Measurements from ENCODE around the gene GPANK1.
A peak's percentile ranks its signal among the peaks of the same experiment; 100 is the strongest.

The GPANK1 gene

GRCh38 chr6:31690231-31691077, 25.7 kb upstream of the GPANK1 start:
- no peak overlapping the region for H3K27ac ChIP-seq (replicated peaks)

GRCh38 chr6:31689249-31690110, 24.7 kb upstream of the GPANK1 start:
- TF ChIP-seq GABPA (IDR thresholded peaks at IDR 0.05; ENCODE audit: low read depth) (no peak), CTCF (IDR thresholded peaks at IDR 0.05; ENCODE audit: insufficient read depth, low read length) (peak; percentile 35)
- H3K27me3 ChIP-seq (ENCODE audit: insufficient read depth, poor library complexity, severe bottlenecking), result no peaks in the 10 kb centered on the region
- H3K27ac ChIP-seq (replicated peaks), result no peak overlapping the region
- no peak overlapping the region for H3K4me3 ChIP-seq (replicated peaks; ENCODE audit: insufficient read depth, low read length)
- no peak for DNase-seq (ENCODE audit: low read depth in 1 of 2, low spot score in 1 of 2)

More at GRCh38 chr6:31690231-31691077, 25.7 kb upstream of the GPANK1 start:
- Histone ChIP-seq H3K27me3 (ENCODE audit: insufficient read depth, poor library complexity, severe bottlenecking) (no peaks in the 10 kb centered on the region), H3K4me3 (replicated peaks; ENCODE audit: insufficient read depth, low read length) (no peak overlapping the region)
- no peak for DNase-seq (ENCODE audit: low read depth in 1 of 2, low spot score in 1 of 2)
- TF ChIP-seq CTCF (IDR thresholded peaks at IDR 0.05; ENCODE audit: insufficient read depth, low read length) (no peak), GABPA (IDR thresholded peaks at IDR 0.05; ENCODE audit: low read depth) (no peak), REST (IDR thresholded peaks at IDR 0.05; ENCODE audit: insufficient replicate concordance, low read depth) (no peak), POLR2AphosphoS5 (IDR thresholded peaks at IDR 0.05; ENCODE audit: low read depth) (no peak), SPI1 (IDR thresholded peaks at IDR 0.05; ENCODE audit: borderline replicate concordance, low read depth) (no peak)

GRCh38 chr6:31687860-31688693, 23.3 kb upstream of the GPANK1 start:
- Histone ChIP-seq H3K4me3 (replicated peaks; ENCODE audit: insufficient read depth, low read length) (no peak overlapping the region), H3K27ac (replicated peaks) (no peak overlapping the region), H3K27me3 (ENCODE audit: insufficient read depth, poor library complexity, severe bottlenecking) (no peaks in the 10 kb centered on the region)
- TF ChIP-seq SPI1 (IDR thresholded peaks at IDR 0.05; ENCODE audit: borderline replicate concordance, low read depth) (no peak), REST (IDR thresholded peaks at IDR 0.05; ENCODE audit: insufficient replicate concordance, low read depth) (no peak), GABPA (IDR thresholded peaks at IDR 0.05; ENCODE audit: low read depth) (no peak), CTCF (IDR thresholded peaks at IDR 0.05; ENCODE audit: insufficient read depth, low read length) (no peak), POLR2AphosphoS5 (IDR thresholded peaks at IDR 0.05; ENCODE audit: low read depth) (no peak)
- no peak for DNase-seq (ENCODE audit: low read depth in 1 of 2, low spot score in 1 of 2)

Measured in HL-60 (cell line).